ENCODE measurements around the gene MOGAT1. TPM values are rescaled to one million over a fixed set of nuclear protein-coding genes. Genes with fewer than 3 reads are reported as not detected.
"Not testable (repeated sequence)": the region's sequence is repeated elsewhere in the genome, so short reads cannot be mapped to it uniquely, and the experiment has no call there.

The MOGAT1 gene
- polyA plus RNA-seq, 1 of the 3 experiments (the other 2 are of a cell fraction) = not detected

DNA sequence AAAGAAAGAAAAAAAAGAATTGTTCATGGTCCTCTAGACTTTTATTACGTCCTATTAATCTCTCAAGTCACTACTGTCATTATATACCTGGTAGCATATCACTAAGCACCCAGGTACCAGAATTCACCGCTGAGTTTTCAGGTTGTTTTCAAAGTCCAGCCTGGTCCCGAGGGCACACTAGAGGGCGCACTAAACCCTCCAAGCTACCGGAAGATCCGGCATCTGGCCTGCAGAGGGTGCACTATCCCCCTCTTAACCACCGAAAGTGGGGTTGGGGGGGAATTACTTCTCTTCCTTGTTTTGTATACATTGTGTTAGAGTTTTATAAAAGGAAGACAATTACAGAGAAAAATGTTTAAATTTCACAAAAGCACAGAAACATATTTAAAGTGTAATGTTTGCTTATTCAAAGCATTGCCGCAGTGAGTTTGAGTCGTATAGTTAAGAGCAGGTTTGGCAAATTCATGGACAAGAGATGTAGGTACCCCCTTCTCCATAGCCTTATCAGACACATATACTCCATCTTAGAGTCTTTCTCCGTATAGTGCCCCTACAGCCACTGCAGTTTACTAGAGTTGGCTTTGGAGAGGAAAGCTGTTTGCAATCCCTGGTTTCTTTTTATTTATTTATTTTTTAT is 19.2 kb downstream of the MOGAT1 start:
- Histone ChIP-seq H3K9me3 (no peaks in the 10 kb centered on the region), H3K4me3 (ENCODE audit: low read depth in 2 of 2, low read length in 1 of 2) (peak overlapping the region in 1 of 2 experiments; percentile 51; a peak in 1 of 4 replicates), H3K27ac (ENCODE audit: low read depth in 2 of 2, low read length in 1 of 2) (no peak overlapping the region), H3F3A (replicated peaks; ENCODE audit: insufficient read depth) (no peaks in the 10 kb centered on the region), H2AFZ (ENCODE audit: low read depth) (0 out of 2 replicates have a peak overlapping the region, but pooled peaks have one; percentile 41), H3K79me2 (ENCODE audit: insufficient read depth) (no peaks in the 10 kb centered on the region), H4K20me1 (ENCODE audit: insufficient read depth) (no peaks in the 10 kb centered on the region), H3K4me2 (no peak overlapping the region), H3K9ac (no peak overlapping the region), H3K27me3 (ENCODE audit: insufficient read depth) (no peaks in the 10 kb centered on the region), H3K36me3 (replicated peaks in 1 of 2; ENCODE audit: control insufficient read depth in 1 of 2, insufficient read depth in 2 of 2, low read length in 1 of 2) (no peaks in the 10 kb centered on the region), H3K4me1 (ENCODE audit: control insufficient read depth in 1 of 2, insufficient read depth in 2 of 2, low read depth in 1 of 2, low read length in 1 of 2) (0 out of 4 replicates have a peak, but pooled peaks cover 0 to 7% of the 10 kb centered on the region in 2 experiments), H3K9me2 (no peaks in the 10 kb centered on the region)
- ChIA-PET CTCF (interaction anchor here (0.5 to 4.6 kb wide), 63 partner anchors 9 to 1243 kb away, joined by 3 to 54 read pairs (median 5); partner anchors contain the start of gene MOGAT1), POLR2A (interaction anchor here (0.6 kb wide), 1 partner anchor 215 kb away, joined by 3 read pairs; no protein-coding TSS in a partner anchor)
- TF ChIP-seq, protein P1, sequence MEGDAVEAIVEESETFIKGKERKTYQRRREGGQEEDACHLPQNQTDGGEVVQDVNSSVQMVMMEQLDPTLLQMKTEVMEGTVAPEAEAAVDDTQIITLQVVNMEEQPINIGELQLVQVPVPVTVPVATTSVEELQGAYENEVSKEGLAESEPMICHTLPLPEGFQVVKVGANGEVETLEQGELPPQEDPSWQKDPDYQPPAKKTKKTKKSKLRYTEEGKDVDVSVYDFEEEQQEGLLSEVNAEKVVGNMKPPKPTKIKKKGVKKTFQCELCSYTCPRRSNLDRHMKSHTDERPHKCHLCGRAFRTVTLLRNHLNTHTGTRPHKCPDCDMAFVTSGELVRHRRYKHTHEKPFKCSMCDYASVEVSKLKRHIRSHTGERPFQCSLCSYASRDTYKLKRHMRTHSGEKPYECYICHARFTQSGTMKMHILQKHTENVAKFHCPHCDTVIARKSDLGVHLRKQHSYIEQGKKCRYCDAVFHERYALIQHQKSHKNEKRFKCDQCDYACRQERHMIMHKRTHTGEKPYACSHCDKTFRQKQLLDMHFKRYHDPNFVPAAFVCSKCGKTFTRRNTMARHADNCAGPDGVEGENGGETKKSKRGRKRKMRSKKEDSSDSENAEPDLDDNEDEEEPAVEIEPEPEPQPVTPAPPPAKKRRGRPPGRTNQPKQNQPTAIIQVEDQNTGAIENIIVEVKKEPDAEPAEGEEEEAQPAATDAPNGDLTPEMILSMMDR (IDR thresholded peaks at IDR 0.05) = peak; percentile 100
- TF ChIP-seq TCF12 (IDR thresholded peaks at IDR 0.05) (no peak), FOXM1 (IDR thresholded peaks at IDR 0.05; ENCODE audit: low read depth) (no peak), YY1 (IDR thresholded peaks at IDR 0.05; ENCODE audit: low read depth) (no peak), NRF1 (IDR thresholded peaks at IDR 0.05; ENCODE audit: low read depth, low read length) (no peak), JUND (IDR thresholded peaks at IDR 0.05) (no peak), SMC3 (IDR thresholded peaks at IDR 0.05; ENCODE audit: low read depth, low read length) (peak; percentile 91), RCOR1 (IDR thresholded peaks at IDR 0.05; ENCODE audit: low read length) (peak; percentile 48; the same call in 1 of the 2 replicates), NFIC (IDR thresholded peaks at IDR 0.05; ENCODE audit: borderline replicate concordance) (no peak), MXI1 (IDR thresholded peaks at IDR 0.05; ENCODE audit: low read depth, low read length) (no peak), FOSL2 (IDR thresholded peaks at IDR 0.05; ENCODE audit: borderline replicate concordance, low read depth) (no peak), RFX5 (IDR thresholded peaks at IDR 0.05; ENCODE audit: low read length) (no peak), RAD21 (IDR thresholded peaks at IDR 0.05; ENCODE audit: low read length) (peak; percentile 88), GABPA (IDR thresholded peaks at IDR 0.05; ENCODE audit: low read depth) (peak; percentile 31; the same call in 1 of the 2 replicates), CHD2 (IDR thresholded peaks at IDR 0.05; ENCODE audit: low read length, partially characterized antibody) (peak; percentile 55), ELF1 (IDR thresholded peaks at IDR 0.05) (peak; percentile 58; the same call in 1 of the 2 replicates)
- TF ChIP-seq, protein P2, sequence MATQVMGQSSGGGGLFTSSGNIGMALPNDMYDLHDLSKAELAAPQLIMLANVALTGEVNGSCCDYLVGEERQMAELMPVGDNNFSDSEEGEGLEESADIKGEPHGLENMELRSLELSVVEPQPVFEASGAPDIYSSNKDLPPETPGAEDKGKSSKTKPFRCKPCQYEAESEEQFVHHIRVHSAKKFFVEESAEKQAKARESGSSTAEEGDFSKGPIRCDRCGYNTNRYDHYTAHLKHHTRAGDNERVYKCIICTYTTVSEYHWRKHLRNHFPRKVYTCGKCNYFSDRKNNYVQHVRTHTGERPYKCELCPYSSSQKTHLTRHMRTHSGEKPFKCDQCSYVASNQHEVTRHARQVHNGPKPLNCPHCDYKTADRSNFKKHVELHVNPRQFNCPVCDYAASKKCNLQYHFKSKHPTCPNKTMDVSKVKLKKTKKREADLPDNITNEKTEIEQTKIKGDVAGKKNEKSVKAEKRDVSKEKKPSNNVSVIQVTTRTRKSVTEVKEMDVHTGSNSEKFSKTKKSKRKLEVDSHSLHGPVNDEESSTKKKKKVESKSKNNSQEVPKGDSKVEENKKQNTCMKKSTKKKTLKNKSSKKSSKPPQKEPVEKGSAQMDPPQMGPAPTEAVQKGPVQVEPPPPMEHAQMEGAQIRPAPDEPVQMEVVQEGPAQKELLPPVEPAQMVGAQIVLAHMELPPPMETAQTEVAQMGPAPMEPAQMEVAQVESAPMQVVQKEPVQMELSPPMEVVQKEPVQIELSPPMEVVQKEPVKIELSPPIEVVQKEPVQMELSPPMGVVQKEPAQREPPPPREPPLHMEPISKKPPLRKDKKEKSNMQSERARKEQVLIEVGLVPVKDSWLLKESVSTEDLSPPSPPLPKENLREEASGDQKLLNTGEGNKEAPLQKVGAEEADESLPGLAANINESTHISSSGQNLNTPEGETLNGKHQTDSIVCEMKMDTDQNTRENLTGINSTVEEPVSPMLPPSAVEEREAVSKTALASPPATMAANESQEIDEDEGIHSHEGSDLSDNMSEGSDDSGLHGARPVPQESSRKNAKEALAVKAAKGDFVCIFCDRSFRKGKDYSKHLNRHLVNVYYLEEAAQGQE (IDR thresholded peaks at IDR 0.05; ENCODE audit: low read depth, low read length) = no peak
- TF ChIP-seq, protein P3, sequence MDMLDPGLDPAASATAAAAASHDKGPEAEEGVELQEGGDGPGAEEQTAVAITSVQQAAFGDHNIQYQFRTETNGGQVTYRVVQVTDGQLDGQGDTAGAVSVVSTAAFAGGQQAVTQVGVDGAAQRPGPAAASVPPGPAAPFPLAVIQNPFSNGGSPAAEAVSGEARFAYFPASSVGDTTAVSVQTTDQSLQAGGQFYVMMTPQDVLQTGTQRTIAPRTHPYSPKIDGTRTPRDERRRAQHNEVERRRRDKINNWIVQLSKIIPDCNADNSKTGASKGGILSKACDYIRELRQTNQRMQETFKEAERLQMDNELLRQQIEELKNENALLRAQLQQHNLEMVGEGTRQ (IDR thresholded peaks at IDR 0.05; ENCODE audit: borderline replicate concordance, low read depth, low read length) = no peak
- TF ChIP-seq, protein P4, sequence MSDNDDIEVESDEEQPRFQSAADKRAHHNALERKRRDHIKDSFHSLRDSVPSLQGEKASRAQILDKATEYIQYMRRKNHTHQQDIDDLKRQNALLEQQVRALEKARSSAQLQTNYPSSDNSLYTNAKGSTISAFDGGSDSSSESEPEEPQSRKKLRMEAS (IDR thresholded peaks at IDR 0.05; ENCODE audit: low read depth) = no peak
- peak; percentile 89 for DNase-seq
- WGBS (ENCODE audit: low lambda C conversion rate) = 27% methylated on average over 10 of the region's 10 CpGs

DNA sequence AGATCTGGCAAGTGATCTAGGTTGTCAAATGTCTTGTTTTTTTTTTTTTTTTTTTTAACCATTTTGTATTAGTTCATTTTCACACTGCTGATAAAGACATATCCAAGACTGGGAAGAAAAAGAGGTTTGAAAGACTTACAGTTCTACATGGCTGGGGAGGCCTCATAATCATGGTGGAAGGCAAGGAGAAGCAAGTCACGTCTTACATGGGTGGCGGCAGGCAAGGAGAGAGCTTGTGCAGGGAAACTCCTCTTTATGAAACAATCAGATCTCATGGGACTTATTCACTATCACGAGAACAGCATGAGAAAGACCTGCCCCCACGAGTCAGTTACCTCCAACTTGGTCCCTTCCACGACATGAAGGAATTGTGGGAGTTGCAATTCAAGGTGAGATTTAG is 22.0 kb downstream of the MOGAT1 start:
- CTCF ChIA-PET = not testable (repeated sequence)

More for the DNA sequence above, 22.0 kb downstream of the MOGAT1 start:
- H3K9me3 ChIP-seq; H3K9me2 ChIP-seq; DNase-seq; POLR2A ChIA-PET; H3K4me3 ChIP-seq (ENCODE audit: low read depth in 2 of 2, low read length in 1 of 2); H3F3A ChIP-seq (replicated peaks; ENCODE audit: insufficient read depth); H3K4me2 ChIP-seq; H4K20me1 ChIP-seq (ENCODE audit: insufficient read depth); H3K4me1 ChIP-seq (ENCODE audit: control insufficient read depth in 1 of 2, insufficient read depth in 2 of 2, low read depth in 1 of 2, low read length in 1 of 2); H3K36me3 ChIP-seq (replicated peaks in 1 of 2; ENCODE audit: control insufficient read depth in 1 of 2, insufficient read depth in 2 of 2, low read length in 1 of 2); H3K79me2 ChIP-seq (ENCODE audit: insufficient read depth); H3K27ac ChIP-seq (ENCODE audit: low read depth in 2 of 2, low read length in 1 of 2); H3K27me3 ChIP-seq (ENCODE audit: insufficient read depth); H2AFZ ChIP-seq (ENCODE audit: low read depth); H3K9ac ChIP-seq: not testable (repeated sequence)
- WGBS (ENCODE audit: low lambda C conversion rate) = 54% methylated on average over 5 of the region's 5 CpGs

All from SK-N-SH (cell line).